ENCODE measurements around the gene TMEM53.

DNA sequence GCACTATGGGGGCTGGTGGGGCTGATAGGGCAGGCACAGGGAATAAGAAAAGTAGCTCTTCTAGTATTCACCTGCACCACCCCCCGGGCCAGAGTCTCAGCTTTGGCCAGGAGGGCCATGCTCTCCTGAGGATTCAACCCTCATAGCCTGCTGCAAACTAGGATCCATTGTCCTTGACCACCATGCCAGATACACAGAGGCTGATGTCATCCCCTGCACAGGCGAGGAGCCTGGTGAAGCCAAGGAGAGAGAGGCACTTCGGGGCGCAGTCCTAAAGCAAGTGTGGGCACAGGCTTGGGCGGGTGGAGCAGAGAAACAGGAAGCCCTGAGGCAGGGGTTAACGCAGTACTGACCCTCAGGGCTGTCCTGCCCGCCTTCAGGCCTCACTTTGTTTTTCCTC lies 29.5 kb downstream of the TMEM53 start:
- TF ChIP-seq POLR2A (IDR thresholded peaks at IDR 0.05) (no peak), POLR2AphosphoS5 (IDR thresholded peaks at IDR 0.05) (no peak)
- TF ChIP-seq, protein P1, sequence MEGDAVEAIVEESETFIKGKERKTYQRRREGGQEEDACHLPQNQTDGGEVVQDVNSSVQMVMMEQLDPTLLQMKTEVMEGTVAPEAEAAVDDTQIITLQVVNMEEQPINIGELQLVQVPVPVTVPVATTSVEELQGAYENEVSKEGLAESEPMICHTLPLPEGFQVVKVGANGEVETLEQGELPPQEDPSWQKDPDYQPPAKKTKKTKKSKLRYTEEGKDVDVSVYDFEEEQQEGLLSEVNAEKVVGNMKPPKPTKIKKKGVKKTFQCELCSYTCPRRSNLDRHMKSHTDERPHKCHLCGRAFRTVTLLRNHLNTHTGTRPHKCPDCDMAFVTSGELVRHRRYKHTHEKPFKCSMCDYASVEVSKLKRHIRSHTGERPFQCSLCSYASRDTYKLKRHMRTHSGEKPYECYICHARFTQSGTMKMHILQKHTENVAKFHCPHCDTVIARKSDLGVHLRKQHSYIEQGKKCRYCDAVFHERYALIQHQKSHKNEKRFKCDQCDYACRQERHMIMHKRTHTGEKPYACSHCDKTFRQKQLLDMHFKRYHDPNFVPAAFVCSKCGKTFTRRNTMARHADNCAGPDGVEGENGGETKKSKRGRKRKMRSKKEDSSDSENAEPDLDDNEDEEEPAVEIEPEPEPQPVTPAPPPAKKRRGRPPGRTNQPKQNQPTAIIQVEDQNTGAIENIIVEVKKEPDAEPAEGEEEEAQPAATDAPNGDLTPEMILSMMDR (IDR thresholded peaks at IDR 0.05): no peak
